SK-N-SH treated with all-trans-retinoic acid at 6 μM for 48 hours (cell line): ENCODE measurements around the gene AMOTL2.

Source experiments
- ATAC-seq: fragments of 200-7000 bp; cut with Tn5 transposase; 3 replicates; pipeline ENCODE4 v1.9.1; 2020; ENCODE audit warnings: mild to moderate bottlenecking, moderate library complexity
- BACH2 ChIP-seq: fragments of 250-450 bp; sonication (Bioruptor Pico); IDR thresholded peaks from 2 replicates; pipeline ENCODE4 v1.9.0; 2021; ENCODE audit warnings: mild to moderate bottlenecking, borderline replicate concordance
- CSDC2 ChIP-seq: fragments of 250-450 bp; sonication (Bioruptor Pico); IDR thresholded peaks from 2 replicates; pipeline ENCODE4 v1.5.0; 2020; ENCODE audit warnings: mild to moderate bottlenecking, moderate library complexity
- CSRNP3 ChIP-seq: fragments of 250-450 bp; sonication (Bioruptor Pico); IDR thresholded peaks from 2 replicates; pipeline ENCODE4 v1.5.1; 2021; ENCODE audit warnings: mild to moderate bottlenecking, moderate library complexity
- ESRRG ChIP-seq: fragments of 250-450 bp; sonication (Bioruptor Pico); IDR thresholded peaks from 2 replicates; pipeline ENCODE4 v1.6.1; 2021; ENCODE audit warnings: mild to moderate bottlenecking
- GLIS3 ChIP-seq: fragments of 250-450 bp; sonication (Bioruptor Pico); IDR thresholded peaks from 2 replicates; pipeline ENCODE4 v1.5.0; 2020; ENCODE audit warnings: mild to moderate bottlenecking, moderate library complexity
- ISL1 ChIP-seq: fragments of 250-450 bp; sonication (Bioruptor Pico); IDR thresholded peaks from 2 replicates; pipeline ENCODE4 v2.1.2; 2022; ENCODE audit warnings: mild to moderate bottlenecking, moderate library complexity
- OSR1 ChIP-seq: fragments of 250-450 bp; sonication (Bioruptor Pico); IDR thresholded peaks from 2 replicates; pipeline ENCODE4 v1.8.0; 2022; ENCODE audit warnings: moderate library complexity, mild to moderate bottlenecking, inconsistent platforms
- PPARA ChIP-seq: fragments of 250-450 bp; sonication (Bioruptor Pico); IDR thresholded peaks from 2 replicates; pipeline ENCODE4 v1.5.0; 2020; ENCODE audit warnings: mild to moderate bottlenecking, borderline replicate concordance
- RARB ChIP-seq: fragments of 250-450 bp; sonication (Bioruptor Pico); IDR thresholded peaks from 2 replicates; pipeline ENCODE4 v1.8.0; 2021; ENCODE audit warnings: mild to moderate bottlenecking, moderate library complexity
- TCF4 ChIP-seq: fragments of 250-450 bp; sonication (Bioruptor Pico); IDR thresholded peaks from 2 replicates; pipeline ENCODE4 v1.8.0; 2021; ENCODE audit warnings: mild to moderate bottlenecking, moderate library complexity, borderline replicate concordance
- TOX ChIP-seq: fragments of 250-450 bp; sonication (Bioruptor Pico); IDR thresholded peaks from 2 replicates; pipeline ENCODE4 v1.8.0; 2021; ENCODE audit warnings: mild to moderate bottlenecking, moderate library complexity, borderline replicate concordance
- TSHZ2 ChIP-seq: fragments of 250-450 bp; sonication (Bioruptor Pico); IDR thresholded peaks from 2 replicates; pipeline ENCODE4 v1.5.0; 2020; ENCODE audit warnings: mild to moderate bottlenecking, moderate library complexity
- ZC3H10 ChIP-seq: fragments of 250-450 bp; sonication (Bioruptor Pico); IDR thresholded peaks from 2 replicates; pipeline ENCODE4 v1.5.1; 2021; ENCODE audit warnings: mild to moderate bottlenecking, moderate library complexity
- ZFP3 ChIP-seq: fragments of 250-450 bp; sonication (Bioruptor Pico); IDR thresholded peaks from 2 replicates; pipeline ENCODE4 v1.5.0; 2020; ENCODE audit warnings: mild to moderate bottlenecking, moderate library complexity
- ZFP30 ChIP-seq: fragments of 450-650 bp; formaldehyde crosslinking; IDR thresholded peaks from 2 replicates; pipeline ENCODE4 v1.5.0; 2022; ENCODE audit warnings: mild to moderate bottlenecking, moderate library complexity
- ZNF565 ChIP-seq: fragments of 450-650 bp; formaldehyde crosslinking; conservative IDR thresholded peaks from 2 replicates; pipeline ENCODE4 v1.5.0; 2020; ENCODE audit warnings: low read depth, mild to moderate bottlenecking, moderate library complexity
- ZNF8 ChIP-seq: fragments of 450-650 bp; formaldehyde crosslinking; IDR thresholded peaks from 2 replicates; pipeline ENCODE4 v1.5.0; 2020; ENCODE audit warnings: mild to moderate bottlenecking, moderate library complexity
- TF ChIP-seq, protein P1 (sequence below): fragments of 250-450 bp; sonication (Bioruptor Pico); IDR thresholded peaks from 2 replicates; pipeline ENCODE4 v1.5.1; 2020; ENCODE audit warnings: low read depth, mild to moderate bottlenecking, moderate library complexity

The AMOTL2 gene

GRCh38 chr3:134348524-134348923 is 25.7 kb downstream of the AMOTL2 start:
- ATAC-seq = no peak
- TF ChIP-seq TOX (CRISPR knock-in tag) = no peak
- no peak for TF ChIP-seq ISL1 (CRISPR knock-in tag)
- TF ChIP-seq ZC3H10 (CRISPR knock-in tag) = no peak
- TF ChIP-seq BACH2 (CRISPR knock-in tag) = no peak
- TF ChIP-seq ZNF8 (CRISPR knock-in tag) = no peak
- TF ChIP-seq, protein P1, sequence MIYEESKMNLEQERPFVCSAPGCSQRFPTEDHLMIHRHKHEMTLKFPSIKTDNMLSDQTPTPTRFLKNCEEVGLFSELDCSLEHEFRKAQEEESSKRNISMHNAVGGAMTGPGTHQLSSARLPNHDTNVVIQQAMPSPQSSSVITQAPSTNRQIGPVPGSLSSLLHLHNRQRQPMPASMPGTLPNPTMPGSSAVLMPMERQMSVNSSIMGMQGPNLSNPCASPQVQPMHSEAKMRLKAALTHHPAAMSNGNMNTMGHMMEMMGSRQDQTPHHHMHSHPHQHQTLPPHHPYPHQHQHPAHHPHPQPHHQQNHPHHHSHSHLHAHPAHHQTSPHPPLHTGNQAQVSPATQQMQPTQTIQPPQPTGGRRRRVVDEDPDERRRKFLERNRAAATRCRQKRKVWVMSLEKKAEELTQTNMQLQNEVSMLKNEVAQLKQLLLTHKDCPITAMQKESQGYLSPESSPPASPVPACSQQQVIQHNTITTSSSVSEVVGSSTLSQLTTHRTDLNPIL (CRISPR knock-in tag) = no peak
- TF ChIP-seq TSHZ2 = no peak
- TF ChIP-seq CSRNP3 (CRISPR knock-in tag) = no peak
- TF ChIP-seq OSR1 = no peak
- TF ChIP-seq CSDC2 = no peak
- TF ChIP-seq GLIS3 (CRISPR knock-in tag) = no peak
- no peak for TF ChIP-seq ESRRG
- no peak for TF ChIP-seq RARB (CRISPR knock-in tag)

DNA sequence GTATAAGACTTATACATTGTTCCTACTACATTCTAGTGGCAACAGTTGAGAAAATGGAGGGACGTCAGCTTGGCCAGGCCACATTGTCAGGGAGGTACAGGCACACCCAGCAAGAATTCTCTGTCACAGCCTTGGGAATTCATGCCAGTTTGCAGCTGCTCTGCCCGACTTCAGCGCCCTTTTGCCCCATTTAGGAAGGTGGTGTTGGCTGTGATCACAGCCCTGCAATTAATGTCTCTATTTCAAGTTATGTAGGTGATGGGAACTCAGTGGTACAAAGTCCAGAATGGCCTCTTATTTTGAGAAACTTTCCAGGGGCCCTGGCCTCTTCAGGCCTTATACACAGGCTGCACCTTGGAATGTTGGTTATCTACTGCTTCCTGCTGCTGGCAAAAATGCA is 26.7 kb downstream of the AMOTL2 start:
- ATAC-seq = no peak

GRCh38 chr3:134346744-134347143 is 27.5 kb downstream of the AMOTL2 start:
- no peak for ATAC-seq
- TF ChIP-seq TSHZ2 = no peak
- TF ChIP-seq ZNF565 (CRISPR knock-in tag) = no peak
- no peak for TF ChIP-seq GLIS3 (CRISPR knock-in tag)
- no peak for TF ChIP-seq CSDC2
- TF ChIP-seq ZNF8 (CRISPR knock-in tag) = no peak
- TF ChIP-seq BACH2 (CRISPR knock-in tag) = no peak

More for the DNA sequence above, 26.7 kb downstream of the AMOTL2 start:
- no peak for TF ChIP-seq ESRRG
- no peak for TF ChIP-seq PPARA (CRISPR knock-in tag)
- TF ChIP-seq TCF4 (CRISPR knock-in tag) = no peak
- no peak for TF ChIP-seq ZNF8 (CRISPR knock-in tag)
- no peak for TF ChIP-seq CSDC2
- no peak for TF ChIP-seq ZC3H10 (CRISPR knock-in tag)
- no peak for TF ChIP-seq ZNF565 (CRISPR knock-in tag)
- no peak for TF ChIP-seq ZFP30 (CRISPR knock-in tag)
- TF ChIP-seq TSHZ2 = no peak
- TF ChIP-seq ISL1 (CRISPR knock-in tag) = no peak
- no peak for TF ChIP-seq BACH2 (CRISPR knock-in tag)
- no peak for TF ChIP-seq ZFP3 (CRISPR knock-in tag)
- no peak for TF ChIP-seq RARB (CRISPR knock-in tag)
